K562 (cell line): Measurements from ENCODE around the gene INCENP. TPM values are rescaled to one million over a fixed set of nuclear protein-coding genes. Genes with fewer than 3 reads are reported as not detected.
A peak's percentile ranks its signal among the peaks of the same experiment; 100 is the strongest.

Experiments used
- BCOR ChIP-seq: fragments of 450-650 bp; IDR thresholded peaks from 2 replicates; pipeline ENCODE4 v1.6.1; 2016
- DMBX1 ChIP-seq: fragments of 250-450 bp; sonication (Bioruptor Pico); IDR thresholded peaks from 2 replicates; pipeline ENCODE4 v1.8.0; 2022; ENCODE audit warnings: inconsistent platforms, mild to moderate bottlenecking, moderate library complexity, borderline replicate concordance
- ELK1 ChIP-seq: sonication (generic); formaldehyde crosslinking; IDR thresholded peaks from 2 replicates; pipeline ENCODE4 v1.8.1; 2022; ENCODE audit warnings: missing genetic modification reagents
- GTF2E2 ChIP-seq: fragments of 200-800 bp; sonication (Bioruptor generic); IDR thresholded peaks from 2 replicates; pipeline ENCODE4 v1.6.1; 2016; ENCODE audit warnings: missing genetic modification characterization, missing compliant biosample characterization
- MBD1 ChIP-seq: fragments of 250-450 bp; sonication (Bioruptor Pico); IDR thresholded peaks from 2 replicates; pipeline ENCODE4 v1.8.0; 2022; ENCODE audit warnings: inconsistent platforms
- MED1 ChIP-seq: sonication (generic); formaldehyde crosslinking; IDR thresholded peaks from 2 replicates; pipeline ENCODE4 v1.8.1; 2023; ENCODE audit warnings: missing genetic modification reagents, borderline replicate concordance
- NFRKB ChIP-seq: fragments of 450-650 bp; IDR thresholded peaks from 2 replicates; pipeline ENCODE4 v1.6.1; 2016; ENCODE audit warnings: low read depth
- OTX1 ChIP-seq: fragments of 450-650 bp; formaldehyde crosslinking; IDR thresholded peaks from 2 replicates; pipeline ENCODE4 v1.4.0; 2022; ENCODE audit warnings: mild to moderate bottlenecking
- RBM25 ChIP-seq: fragments of 200-400 bp; formaldehyde crosslinking; IDR thresholded peaks from 2 replicates; pipeline ENCODE4 v1.6.1; 2018; ENCODE audit warnings: low read length, low read depth, moderate library complexity; ENCODE audit not compliant: severe bottlenecking
- SUPT5H ChIP-seq: fragments of 450-650 bp; IDR thresholded peaks from 2 replicates; pipeline ENCODE4 v1.6.1; 2016
- ZBTB40 ChIP-seq, 2 experiments: fragments of 450-650 bp in 1 of 2; sonication (generic) in 1 of 2; formaldehyde crosslinking in 1 of 2; IDR thresholded peaks; 2 replicates each; pipeline versions ENCODE4 v1.7.1 to v1.9.0; 2016 to 2022; ENCODE audit warnings: inconsistent platforms in 1 of 2, mild to moderate bottlenecking in 1 of 2, missing genetic modification reagents in 1 of 2
- ZHX1 ChIP-seq: fragments of 150-350 bp; conservative IDR thresholded peaks from 2 replicates; pipeline ENCODE4 v1.6.1; 2014; ENCODE audit warnings: low read length
- ZNF561 ChIP-seq: fragments of 450-650 bp; formaldehyde crosslinking; conservative IDR thresholded peaks from 2 replicates; pipeline ENCODE4 v1.4.0; 2020; ENCODE audit warnings: mild to moderate bottlenecking, moderate library complexity
- polyA plus RNA-seq, 8 experiments: library from polyadenylated mRNA; depleted of rRNA in 4 of 8; stranded (reverse) in 5 of 8; unstranded in 3 of 8; fragments of >200 nt; fragmentation: Nextera tagmentation in 2 of 8; fragmentation: Illumina TruSeq in 1 of 8; extraction: Ambion mirVana in 2 of 8; extraction: Trizol in 1 of 8; gene quantifications; 2 replicates each; pipeline versions ENCODE4 v1.2.1 to v1.2.3, GENCODE V29; 2011 to 2014; ENCODE audit warnings: inconsistent platforms in 1 of 8, missing spikeins in 1 of 8
- total RNA-seq, 7 experiments: library from RNA; depleted of rRNA in 6 of 7; stranded (reverse); fragments of >200 nt in 6 of 7; fragmentation: Illumina TruSeq in 2 of 7; extraction: Trizol in 2 of 7; gene quantifications; 2 replicates each; pipeline versions ENCODE4 v1.2.1 to v1.2.3, GENCODE V29; 2011 to 2021; ENCODE audit warnings: low replicate concordance in 1 of 7

INCENP gene
- total and polyA plus RNA-seq, 9 of the 15 experiments (the other 6 are each of a cell fraction or from before 2014, with no cell fraction given): 1.1 to 97.9 (median 28.2) TPM

- TF ChIP-seq ZBTB40 (IDR thresholded peaks at IDR 0.05) (peak; percentile 81), ZBTB40 (CRISPR knock-in tag; IDR thresholded peaks at IDR 0.05) (no peak), MED1 (CRISPR knock-in tag) (no peak), OTX1 (CRISPR knock-in tag) (no peak), MBD1 (CRISPR knock-in tag) (no peak), BCOR (0 out of 2 replicates have a peak, but pooled peaks have one; percentile 9), DMBX1 (CRISPR knock-in tag) (0 out of 2 replicates have a peak, but pooled peaks have one; percentile 10), RBM25 (no peak), NFRKB (no peak), ZNF561 (CRISPR knock-in tag) (no peak), GTF2E2 (tag) (no peak), ZHX1 (0 out of 2 replicates have a peak, but pooled peaks have one; percentile 0), ELK1 (no peak), SUPT5H (no peak)
Observed at GRCh38 chr11:62105667-62106191, 18.1 kb upstream of the INCENP start (continued).
